Fibroblast of peridontal ligament (primary cell): ENCODE data around the gene GARS1.

Source experiments
- DNase-seq: peaks from one replicate; pipeline ENCODE4 v3.0.0-alpha.2; 2010; ENCODE audit errors: extremely low read depth

The GARS1 gene

GRCh38 chr7:30681815-30682211, 87.1 kb downstream of the GARS1 start:
- DNase-seq = no peak

DNA sequence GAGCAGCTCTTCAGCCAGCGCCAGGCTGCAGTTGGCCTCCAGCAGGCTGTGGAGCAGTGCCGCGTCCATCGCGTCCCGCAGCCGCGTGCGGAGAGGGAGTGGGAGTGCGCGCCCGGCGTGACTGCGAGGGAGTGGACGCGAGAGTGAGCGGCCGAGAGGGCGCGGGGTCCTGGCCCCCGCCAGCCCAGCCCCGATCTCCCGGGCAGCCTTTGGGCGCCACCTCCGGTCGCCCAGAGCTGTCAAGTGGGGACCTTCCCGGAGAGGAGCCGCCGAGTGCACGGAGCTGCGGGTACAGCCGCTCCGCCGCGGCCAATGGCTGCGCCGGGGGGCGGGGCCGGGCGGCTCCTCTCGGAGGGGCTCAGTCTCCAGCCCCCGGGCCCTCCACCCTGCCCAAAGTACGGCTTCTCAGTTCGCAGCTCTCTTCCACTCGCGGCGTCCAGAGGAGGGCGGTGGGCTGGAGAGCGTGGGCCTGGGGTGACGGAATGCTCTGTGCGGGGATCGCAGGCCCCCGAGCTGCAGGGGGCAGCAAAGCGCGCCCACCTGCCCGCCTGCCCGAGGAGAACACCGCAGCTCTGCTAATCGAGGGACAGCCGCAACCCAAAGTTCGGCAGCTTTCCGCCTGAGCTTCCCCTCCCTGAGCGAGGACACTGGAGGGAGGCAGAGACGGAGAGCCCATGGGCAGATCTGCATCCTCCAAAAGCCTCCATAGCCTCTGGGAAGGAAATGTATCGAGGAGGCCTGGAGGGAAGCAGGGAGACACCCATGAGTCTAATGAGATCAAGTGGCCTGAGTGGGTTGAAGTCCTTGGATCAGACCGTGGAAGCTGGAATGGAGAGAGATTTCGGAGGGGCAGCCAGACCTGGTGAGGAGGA, 87.8 kb downstream of the GARS1 start, which contains the start of gene CRHR2:
Gene CRHR2 (minus strand): TSS at position 245 of the 872 bp plus-strand sequence. CDS start 176 bp downstream, at position 69.
- DNase-seq = no peak

GRCh38 chr7:30683306-30683705, 88.6 kb downstream of the GARS1 start:
- DNase-seq = no peak
